GM13976 (cell line): ENCODE measurements around the gene KMT2B.

Experiments used
- DNase-seq: peaks from one replicate; pipeline ENCODE4 v3.0.0; 2012; ENCODE audit warnings: low spot score
- in situ Hi-C: fragments of 300-500 bp; cut with MboI; formaldehyde crosslinking; loops from one replicate; pipeline ENCODE4 v1.12.0; 2022; ENCODE audit warnings: low sequenced_read_pairs, mixed read lengths, inconsistent platforms; ENCODE audit not compliant: unreplicated experiment
- TF ChIP-seq, protein P1 (sequence below): IDR thresholded peaks from 2 replicates; pipeline ENCODE4 v1.5.1; 2012; ENCODE audit warnings: borderline replicate concordance, mild to moderate bottlenecking; ENCODE audit not compliant: insufficient read depth; ENCODE audit errors: extremely low read depth, missing control alignments, control extremely low read depth

KMT2B gene

DNA sequence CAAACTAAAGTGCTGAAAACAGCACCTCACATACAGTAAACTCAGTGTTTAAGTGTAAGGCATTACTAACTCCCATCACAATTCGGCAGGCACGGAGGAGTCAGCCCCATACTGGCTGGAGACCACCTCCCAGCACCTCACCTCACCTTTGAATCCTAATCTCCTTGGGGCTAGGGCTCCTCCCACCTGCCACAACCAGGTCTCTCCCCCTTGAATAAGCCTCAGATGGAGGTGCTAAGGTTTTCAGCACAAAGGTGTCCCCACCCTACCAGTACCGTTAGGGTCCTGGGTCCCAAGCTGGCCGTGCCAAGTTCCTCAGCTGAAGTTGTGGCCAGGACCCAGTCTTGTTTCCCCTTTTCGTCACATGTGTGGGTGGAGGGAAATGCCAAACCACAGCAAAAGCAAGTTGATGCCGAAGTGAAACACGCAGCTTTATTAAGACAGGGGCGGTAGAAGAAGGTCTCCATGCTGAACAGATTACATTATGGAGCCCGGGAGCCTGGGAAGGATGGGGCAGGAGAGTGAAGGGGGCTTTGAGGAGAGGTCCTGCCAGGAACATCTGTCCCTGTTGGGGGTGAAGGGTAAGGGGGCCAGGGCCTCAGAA, 24.4 kb downstream of the KMT2B start, which contains the start of gene IGFLR1:
TSS of gene IGFLR1 (minus strand) at position 332 of the 604 bp plus-strand sequence. CDS start 1,272 bp downstream, outside the sequence.
- in situ Hi-C loops: no loop called here
- peak; percentile 73 for DNase-seq
- TF ChIP-seq, protein P1, sequence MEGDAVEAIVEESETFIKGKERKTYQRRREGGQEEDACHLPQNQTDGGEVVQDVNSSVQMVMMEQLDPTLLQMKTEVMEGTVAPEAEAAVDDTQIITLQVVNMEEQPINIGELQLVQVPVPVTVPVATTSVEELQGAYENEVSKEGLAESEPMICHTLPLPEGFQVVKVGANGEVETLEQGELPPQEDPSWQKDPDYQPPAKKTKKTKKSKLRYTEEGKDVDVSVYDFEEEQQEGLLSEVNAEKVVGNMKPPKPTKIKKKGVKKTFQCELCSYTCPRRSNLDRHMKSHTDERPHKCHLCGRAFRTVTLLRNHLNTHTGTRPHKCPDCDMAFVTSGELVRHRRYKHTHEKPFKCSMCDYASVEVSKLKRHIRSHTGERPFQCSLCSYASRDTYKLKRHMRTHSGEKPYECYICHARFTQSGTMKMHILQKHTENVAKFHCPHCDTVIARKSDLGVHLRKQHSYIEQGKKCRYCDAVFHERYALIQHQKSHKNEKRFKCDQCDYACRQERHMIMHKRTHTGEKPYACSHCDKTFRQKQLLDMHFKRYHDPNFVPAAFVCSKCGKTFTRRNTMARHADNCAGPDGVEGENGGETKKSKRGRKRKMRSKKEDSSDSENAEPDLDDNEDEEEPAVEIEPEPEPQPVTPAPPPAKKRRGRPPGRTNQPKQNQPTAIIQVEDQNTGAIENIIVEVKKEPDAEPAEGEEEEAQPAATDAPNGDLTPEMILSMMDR: no peak

DNA sequence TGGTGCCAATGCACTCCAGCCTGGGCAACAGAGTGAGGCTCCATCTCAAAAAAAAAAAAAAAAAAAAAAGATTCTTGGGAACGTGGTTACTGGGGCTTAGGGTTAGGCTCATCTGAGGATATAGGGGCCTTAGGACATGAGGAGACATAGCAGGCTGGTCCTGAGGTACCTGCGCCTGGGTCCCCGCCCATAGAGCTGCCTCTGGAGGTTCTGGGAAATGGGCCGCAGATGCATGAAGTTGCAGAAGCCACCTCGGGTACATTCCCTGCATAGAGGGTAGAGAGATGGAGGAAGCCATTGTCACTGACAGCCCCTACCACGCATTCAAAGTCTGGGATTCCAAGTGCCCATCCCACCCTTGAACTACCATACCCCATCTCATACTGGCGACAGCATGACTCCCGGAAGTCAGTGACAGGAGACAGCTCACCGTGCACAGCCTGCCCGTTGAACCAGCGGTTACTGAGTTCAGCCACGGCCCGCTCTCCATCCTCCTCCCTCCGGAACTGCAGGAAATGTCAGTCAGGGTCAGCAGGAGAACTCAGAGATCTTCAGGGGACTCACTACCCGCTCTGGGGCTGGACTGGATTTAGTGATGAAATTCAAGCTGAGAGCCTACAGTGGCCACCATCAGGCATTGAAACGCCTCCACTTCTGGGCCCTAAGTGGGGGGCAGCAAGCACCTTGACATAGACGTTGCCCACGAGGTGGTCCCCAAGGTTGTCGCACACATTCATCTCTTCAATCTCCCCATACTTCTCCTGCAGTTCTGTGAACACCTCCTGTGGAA, 26.0 kb downstream of the KMT2B start:
- no peak for DNase-seq
- in situ Hi-C loops: no loop called here
- TF ChIP-seq, protein P1: no peak

DNA sequence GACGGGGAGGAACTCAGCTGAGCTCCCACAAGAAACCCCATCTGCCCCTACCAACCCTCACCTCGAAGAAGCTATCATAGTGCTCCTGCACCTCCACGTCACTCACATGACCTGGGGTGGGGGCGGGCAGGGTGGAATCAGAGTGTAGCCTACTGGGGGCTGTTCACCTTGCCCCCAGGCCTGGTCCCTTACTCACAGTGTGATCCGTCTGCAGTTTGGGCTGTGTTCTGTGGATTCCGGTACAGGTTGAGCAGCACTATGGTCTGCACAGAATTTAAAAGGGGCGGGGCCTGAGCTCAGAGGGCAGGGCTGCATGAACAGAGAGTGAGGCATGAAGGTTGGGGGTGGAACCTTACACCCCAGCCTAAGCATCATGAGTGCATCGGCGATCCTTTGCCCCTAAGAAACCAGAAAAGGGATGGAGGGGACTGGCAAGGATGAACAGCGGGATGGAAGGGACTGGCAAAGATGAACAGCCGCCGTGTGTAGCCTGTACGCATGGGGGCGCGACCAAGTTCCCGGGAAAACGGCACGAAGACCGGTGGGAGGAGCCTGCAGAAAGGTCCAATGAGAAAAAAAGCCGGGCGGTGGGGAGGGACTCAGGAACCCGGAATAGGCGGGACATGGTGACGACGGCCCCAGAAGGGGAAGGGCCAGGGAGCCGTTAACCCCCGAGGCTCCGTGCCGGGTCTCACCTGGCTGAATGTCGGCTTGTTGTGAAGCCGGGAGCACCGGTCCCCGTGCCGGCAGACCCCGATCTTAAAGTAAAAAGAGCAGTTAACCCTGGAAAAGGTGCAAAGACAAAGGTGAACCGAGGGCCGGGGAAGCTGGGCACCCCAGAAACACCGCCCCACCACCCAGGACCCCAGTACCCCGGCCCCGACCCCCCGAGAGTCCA, 26.9 kb downstream of the KMT2B start:
- in situ Hi-C loops: no loop called here
- DNase-seq: peak; percentile 83
- TF ChIP-seq, protein P1: peak; percentile 14

DNA sequence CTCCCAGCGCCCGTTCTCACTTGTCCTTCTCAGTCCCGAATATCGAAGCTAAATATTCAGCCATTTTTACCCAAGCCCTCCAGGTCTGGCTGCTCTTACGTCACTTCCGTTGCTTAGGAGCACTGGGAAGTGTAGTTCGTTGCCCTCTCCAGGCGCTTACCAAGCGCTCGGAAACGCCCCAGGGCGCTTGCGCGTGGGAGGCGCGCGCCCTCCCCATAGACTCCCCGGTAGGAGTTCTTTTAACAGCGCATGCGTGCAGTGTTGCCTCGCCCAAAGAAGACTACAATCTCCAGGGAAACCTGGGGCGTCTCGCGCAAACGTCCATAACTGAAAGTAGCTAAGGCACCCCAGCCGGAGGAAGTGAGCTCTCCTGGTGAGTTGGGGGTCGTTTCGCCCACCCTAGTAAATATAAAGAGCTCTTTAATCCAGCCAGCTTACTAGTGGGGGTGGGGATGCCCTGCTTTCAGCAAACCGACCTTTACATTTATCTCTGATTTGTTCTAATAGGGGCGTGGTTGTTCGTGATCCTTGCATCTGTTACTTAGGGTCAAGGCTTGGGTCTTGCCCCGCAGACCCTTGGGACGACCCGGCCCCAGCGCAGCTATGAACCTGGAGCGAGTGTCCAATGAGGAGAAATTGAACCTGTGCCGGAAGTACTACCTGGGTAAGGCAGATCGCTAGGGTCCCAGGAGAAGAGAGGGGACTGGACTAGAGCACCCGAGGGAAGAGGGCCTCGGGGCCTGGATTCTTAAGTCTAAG, 27.7 kb downstream of the KMT2B start, which contains the start of the genes PSENEN and U2AF1L4:
TSS of gene PSENEN (plus strand) at position 324 of the 759 bp plus-strand sequence. CDS start at position 604, 280 bp downstream.
TSS of gene U2AF1L4 (minus strand) at position 91 of the 759 bp plus-strand sequence. CDS start at position 64, 27 bp downstream.
- peak; percentile 93 for DNase-seq
- TF ChIP-seq, protein P1: no peak
- in situ Hi-C loops: no loop called here

DNA sequence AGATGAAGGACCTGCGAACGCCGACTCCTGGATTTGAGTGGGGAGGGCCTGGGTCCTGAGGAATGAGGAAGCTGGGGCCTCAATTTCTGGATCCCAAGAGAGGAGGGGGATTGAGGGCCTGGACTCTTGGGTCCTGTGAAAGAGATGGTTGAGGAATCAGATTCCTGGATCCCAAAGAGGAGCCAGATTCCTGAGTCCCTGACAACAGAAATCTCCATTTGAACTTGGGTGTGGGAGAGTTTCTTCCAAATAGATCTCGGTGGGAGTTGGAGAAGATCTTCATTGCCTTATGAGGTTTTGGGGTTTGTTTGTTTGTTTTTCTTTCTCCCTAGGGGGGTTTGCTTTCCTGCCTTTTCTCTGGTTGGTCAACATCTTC, 28.3 kb downstream of the KMT2B start:
- in situ Hi-C loops: no loop called here
- TF ChIP-seq, protein P1: no peak
- no peak for DNase-seq
